ENCODE results near the gene HPS4. TPM values are rescaled to one million over a fixed set of nuclear protein-coding genes. Genes with fewer than 3 reads are reported as not detected.
"Not testable (repeated sequence)": the region's sequence is repeated elsewhere in the genome, so short reads cannot be mapped to it uniquely, and the experiment has no call there.

Gene HPS4
- polyA plus RNA-seq, 3 donors from 2014 or later, result 5.0 to 13.3 (median 8.2) TPM

GRCh38 chr22:26442086-26442756 is 41.4 kb downstream of the HPS4 start:
- Mint-ChIP-seq H3K9me3 (no peaks in the 10 kb centered on the region), H3K27ac (no peak overlapping the region), H3K36me3 (peaks cover 0 to 3% (median under 1%) of the 10 kb centered on the region in 3 donors), H3K4me1 (no peaks in the 10 kb centered on the region), H3K27me3 (ENCODE audit: low read depth in 3 of 3) (no peaks in the 10 kb centered on the region), H3K4me3 (no peak overlapping the region)
- DNase-seq, result no peak

- Mint-ChIP-seq H3K4me3 (no peak overlapping the region), H3K27me3 (ENCODE audit: low read depth in 3 of 3) (peaks cover 0 to 2% (median 1%) of the 10 kb centered on the region in 3 donors), H3K4me1 (peaks cover 0 to 11% of the 10 kb centered on the region in 2 donors), H3K36me3 (peaks cover 0 to 10% (median 6%) of the 10 kb centered on the region in 3 donors), H3K27ac (no peak overlapping the region), H3K9me3 (no peaks in the 10 kb centered on the region)
- no peak for DNase-seq
Observed at GRCh38 chr22:26439559-26439958, 44.0 kb downstream of the HPS4 start.

GRCh38 chr22:26438776-26439175 is 44.8 kb downstream of the HPS4 start:
- H3K9me3 Mint-ChIP-seq; DNase-seq; H3K4me3 Mint-ChIP-seq; H3K27me3 Mint-ChIP-seq (ENCODE audit: low read depth in 3 of 3); H3K27ac Mint-ChIP-seq: not testable (repeated sequence)
- H3K36me3 Mint-ChIP-seq, result peaks cover 0 to 10% (median 9%) of the 10 kb centered on the region in 3 donors
- H3K4me1 Mint-ChIP-seq, result peaks cover 0 to 11% of the 10 kb centered on the region in 2 donors

- Mint-ChIP-seq H3K27me3 (ENCODE audit: low read depth in 3 of 3) (peaks cover 0 to 2% (median 1%) of the 10 kb centered on the region in 3 donors), H3K4me3 (no peak overlapping the region), H3K4me1 (peaks cover 0 to 11% of the 10 kb centered on the region in 2 donors), H3K36me3 (peaks cover 0 to 9% (median 8%) of the 10 kb centered on the region in 3 donors), H3K27ac (no peak overlapping the region), H3K9me3 (no peaks in the 10 kb centered on the region)
- DNase-seq, result no peak
Observed at GRCh38 chr22:26437694-26438392, 45.7 kb downstream of the HPS4 start.

- peaks cover 0 to 11% of the 10 kb centered on the region in 2 donors for H3K4me1 Mint-ChIP-seq
- H3K27ac Mint-ChIP-seq, result no peak overlapping the region
Observed at GRCh38 chr22:26436903-26437515, 46.6 kb downstream of the HPS4 start.

GRCh38 chr22:26435327-26436093 is 48.1 kb downstream of the HPS4 start:
- H3K9me3 Mint-ChIP-seq, result no peaks in the 10 kb centered on the region
- H3K27ac Mint-ChIP-seq, result no peak overlapping the region
- H3K36me3 Mint-ChIP-seq, result peaks cover 0 to 14% (median 9%) of the 10 kb centered on the region in 3 donors
- H3K4me1 Mint-ChIP-seq, result peaks cover 0 to 16% of the 10 kb centered on the region in 2 donors
- no peak overlapping the region for H3K4me3 Mint-ChIP-seq
- DNase-seq, result no peak
- peaks cover 0 to 3% (median 2%) of the 10 kb centered on the region in 3 donors for H3K27me3 Mint-ChIP-seq (ENCODE audit: low read depth in 3 of 3)

More at GRCh38 chr22:26436903-26437515, 46.6 kb downstream of the HPS4 start:
- Mint-ChIP-seq H3K27me3 (ENCODE audit: low read depth in 3 of 3) (peaks cover 0 to 2% (median 1%) of the 10 kb centered on the region in 3 donors), H3K4me3 (no peak overlapping the region), H3K9me3 (no peaks in the 10 kb centered on the region), H3K36me3 (peaks cover 0 to 13% (median 9%) of the 10 kb centered on the region in 3 donors)
- DNase-seq, result no peak

- Mint-ChIP-seq H3K4me1 (peaks cover 8 to 26% of the 10 kb centered on the region in 2 donors), H3K27me3 (ENCODE audit: low read depth in 3 of 3) (peaks cover under 1 to 4% (median 2%) of the 10 kb centered on the region in 3 donors), H3K36me3 (peaks cover 0 to 14% (median 9%) of the 10 kb centered on the region in 3 donors), H3K4me3 (no peak overlapping the region), H3K9me3 (no peaks in the 10 kb centered on the region), H3K27ac (no peak overlapping the region)
- no peak for DNase-seq
Observed at GRCh38 chr22:26433805-26434204, 49.8 kb downstream of the HPS4 start.

GRCh38 chr22:26432619-26433311 is 50.8 kb downstream of the HPS4 start:
- H3K27ac Mint-ChIP-seq, result no peak overlapping the region
- no peak for DNase-seq

GRCh38 chr22:26431261-26431995 is 52.2 kb downstream of the HPS4 start:
- peaks cover 15 to 29% of the 10 kb centered on the region in 2 donors for H3K4me1 Mint-ChIP-seq
- H3K9me3 Mint-ChIP-seq, result no peaks in the 10 kb centered on the region
- H3K27me3 Mint-ChIP-seq (ENCODE audit: low read depth in 3 of 3), result peaks cover 3 to 7% (median 4%) of the 10 kb centered on the region in 3 donors
- peaks cover 0 to 14% (median 9%) of the 10 kb centered on the region in 3 donors for H3K36me3 Mint-ChIP-seq
- no peak for DNase-seq
- H3K27ac Mint-ChIP-seq, result peak overlapping the region in 2 of 6 donors; percentile 17 to 35
- H3K4me3 Mint-ChIP-seq, result peak overlapping the region in 2 of 5 donors; percentile 82

More at GRCh38 chr22:26432619-26433311, 50.8 kb downstream of the HPS4 start:
- Mint-ChIP-seq H3K4me3 (no peak overlapping the region), H3K9me3 (no peaks in the 10 kb centered on the region), H3K27me3 (ENCODE audit: low read depth in 3 of 3) (peaks cover 2 to 7% (median 3%) of the 10 kb centered on the region in 3 donors), H3K4me1 (peaks cover 15 to 35% of the 10 kb centered on the region in 2 donors), H3K36me3 (peaks cover 0 to 14% (median 9%) of the 10 kb centered on the region in 3 donors)

- Mint-ChIP-seq H3K36me3 (peaks cover 0 to 12% (median 9%) of the 10 kb centered on the region in 3 donors), H3K27me3 (ENCODE audit: low read depth in 3 of 3) (peaks cover 3 to 7% (median 4%) of the 10 kb centered on the region in 3 donors), H3K9me3 (no peaks in the 10 kb centered on the region), H3K4me1 (peaks cover 15 to 23% of the 10 kb centered on the region in 2 donors), H3K27ac (peak overlapping the region; percentile 8 to 81 (median 64)), H3K4me3 (peak overlapping the region; percentile 62 to 82 (median 82))
- no peak for DNase-seq
Observed at GRCh38 chr22:26430600-26430999, 53.0 kb downstream of the HPS4 start.

- Mint-ChIP-seq H3K27ac (peak overlapping the region; percentile 8 to 85 (median 68)), H3K9me3 (no peaks in the 10 kb centered on the region), H3K4me3 (peak overlapping the region; percentile 62 to 82 (median 82)), H3K4me1 (peaks cover 15 to 23% of the 10 kb centered on the region in 2 donors), H3K36me3 (peaks cover 0 to 7% (median 4%) of the 10 kb centered on the region in 3 donors), H3K27me3 (ENCODE audit: low read depth in 3 of 3) (peaks cover 2 to 7% (median 3%) of the 10 kb centered on the region in 3 donors)
- peak in 1 of 3 donors; percentile 5 for DNase-seq
Observed at GRCh38 chr22:26429458-26430286, 53.9 kb downstream of the HPS4 start.
